CMK (cell line): ENCODE measurements around the gene RPS25.
"Not testable (repeated sequence)": the region's sequence is repeated elsewhere in the genome, so short reads cannot be mapped to it uniquely, and the experiment has no call there.

ENCODE experiments used
- DNase-seq: peaks from one replicate; pipeline ENCODE4 v3.0.0-alpha.2; 2010; ENCODE audit warnings: low read depth

Gene RPS25

GRCh38 chr11:119039471-119039870 lies 21.3 kb upstream of the RPS25 start:
- DNase-seq: not testable (repeated sequence)

- DNase-seq: no peak
Measured at GRCh38 chr11:119038884-119039283, 20.7 kb upstream of the RPS25 start.

- DNase-seq: no peak
Measured at GRCh38 chr11:119034813-119035212, 16.7 kb upstream of the RPS25 start.

GRCh38 chr11:119033421-119033820 lies 15.3 kb upstream of the RPS25 start:
- DNase-seq: not testable (repeated sequence)

GRCh38 chr11:119031912-119032280 lies 13.8 kb upstream of the RPS25 start:
- no peak for DNase-seq

GRCh38 chr11:119030329-119031047 lies 12.3 kb upstream of the RPS25 start, which contains the start of gene SLC37A4:
TSS of gene SLC37A4 (minus strand) at chr11:119030877.
- DNase-seq: peak; percentile 98

- DNase-seq: no peak
Measured at GRCh38 chr11:119030029-119030328, 11.8 kb upstream of the RPS25 start.

GRCh38 chr11:119029340-119030028 lies 11.3 kb upstream of the RPS25 start:
- DNase-seq: no peak

- no peak for DNase-seq
Measured at GRCh38 chr11:119029069-119029339, 10.9 kb upstream of the RPS25 start.

GRCh38 chr11:119028346-119029068 lies 10.4 kb upstream of the RPS25 start:
- DNase-seq: no peak

- no peak for DNase-seq
Measured at GRCh38 chr11:119027561-119028345, 9.6 kb upstream of the RPS25 start.

GRCh38 chr11:119026970-119027369 lies 8.8 kb upstream of the RPS25 start:
- no peak for DNase-seq

- DNase-seq: no peak
Measured at GRCh38 chr11:119025978-119026766, 8.0 kb upstream of the RPS25 start.

- DNase-seq: no peak
Measured at GRCh38 chr11:119025541-119025940, 7.4 kb upstream of the RPS25 start.

GRCh38 chr11:119025099-119025473 lies 6.9 kb upstream of the RPS25 start:
- DNase-seq: no peak

GRCh38 chr11:119024430-119025098 lies 6.4 kb upstream of the RPS25 start:
- DNase-seq: no peak

GRCh38 chr11:119023741-119024140 lies 5.6 kb upstream of the RPS25 start:
- DNase-seq: no peak

- no peak for DNase-seq
Measured at GRCh38 chr11:119021631-119022030, 3.5 kb upstream of the RPS25 start.

GRCh38 chr11:119019996-119020395 lies 1.9 kb upstream of the RPS25 start:
- DNase-seq: no peak

- not testable (repeated sequence) for DNase-seq
Measured at GRCh38 chr11:119017377-119017776, 766 bp downstream of the RPS25 start.
